ENCODE results near the gene CELA1.

GRCh38 chr12:51323966-51324895 is 22.2 kb downstream of the CELA1 start, which contains the start of gene BIN2:
- TF ChIP-seq CTCF (IDR thresholded peaks at IDR 0.05) (no peak), EZH2phosphoT487 (IDR thresholded peaks at IDR 0.05; ENCODE audit: borderline replicate concordance, low read depth) (no peak), MEF2A (IDR thresholded peaks at IDR 0.05; ENCODE audit: borderline replicate concordance, low read depth) (no peak), ZBTB33 (IDR thresholded peaks at IDR 0.05; ENCODE audit: borderline replicate concordance, low read depth) (no peak), PBX3 (IDR thresholded peaks at IDR 0.05) (no peak), MAX (IDR thresholded peaks at IDR 0.05; ENCODE audit: low read depth) (no peak), NFIC (IDR thresholded peaks at IDR 0.05; ENCODE audit: borderline replicate concordance) (no peak), POLR2AphosphoS5 (IDR thresholded peaks at IDR 0.05; ENCODE audit: low read depth, low read length) (no peak), MXI1 (IDR thresholded peaks at IDR 0.05; ENCODE audit: low read depth, low read length) (no peak), GABPA (IDR thresholded peaks at IDR 0.05; ENCODE audit: low read depth) (no peak), FOXM1 (IDR thresholded peaks at IDR 0.05; ENCODE audit: low read depth) (no peak), EP300 (IDR thresholded peaks at IDR 0.05; ENCODE audit: borderline replicate concordance in 1 of 2, low read depth in 1 of 2, low read length in 1 of 2) (no peak)

Measured in SK-N-SH (cell line).